Amygdala (tissue), 56 donors: Measurements from ENCODE around the gene ITSN1.

ENCODE experiments used
- DNase-seq, 56 donors: peaks; one replicate each; lab custom pipeline; 2025; lab: John Stamatoyannopoulos, UW

Gene ITSN1

DNA sequence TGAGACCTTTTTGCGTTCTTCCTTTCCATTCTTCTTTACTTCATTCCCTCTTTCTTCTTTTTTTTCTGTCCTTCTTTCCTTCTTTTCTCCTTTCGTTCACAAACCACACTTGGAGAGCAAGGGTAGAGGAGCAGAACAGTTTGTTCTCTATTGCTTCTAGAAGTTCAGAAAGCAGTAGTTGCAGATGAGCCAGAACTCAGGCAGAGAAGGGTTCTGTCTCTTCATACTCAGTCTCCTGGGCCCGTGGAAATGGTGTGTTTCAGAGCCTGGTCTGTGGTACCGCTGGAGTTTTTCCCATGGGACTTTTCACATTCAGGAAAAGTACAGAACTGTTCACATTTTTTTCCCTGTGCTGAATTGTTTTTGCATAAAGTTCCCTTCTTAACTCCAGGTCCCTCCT is 186.3 kb downstream of the ITSN1 start:
- no peak for DNase-seq

DNA sequence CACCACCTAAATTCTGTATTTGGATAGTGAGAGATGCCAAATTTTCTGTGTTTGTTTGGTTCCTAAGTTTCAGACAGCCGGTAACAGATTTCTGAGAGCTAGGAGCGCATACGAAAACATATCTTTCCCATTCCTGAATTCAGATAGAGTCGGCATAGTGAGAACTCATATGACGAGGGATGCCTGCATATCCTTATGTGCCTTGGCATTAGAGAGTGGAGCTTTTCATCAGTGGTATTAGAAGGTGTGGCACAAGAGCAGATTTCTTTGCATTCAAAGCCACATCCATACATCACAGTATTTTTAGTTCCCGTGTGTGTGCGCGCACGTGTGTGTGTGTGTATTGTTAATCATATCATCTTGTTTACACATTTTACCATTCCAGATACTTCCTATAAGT is 187.5 kb downstream of the ITSN1 start:
- DNase-seq = no peak

DNA sequence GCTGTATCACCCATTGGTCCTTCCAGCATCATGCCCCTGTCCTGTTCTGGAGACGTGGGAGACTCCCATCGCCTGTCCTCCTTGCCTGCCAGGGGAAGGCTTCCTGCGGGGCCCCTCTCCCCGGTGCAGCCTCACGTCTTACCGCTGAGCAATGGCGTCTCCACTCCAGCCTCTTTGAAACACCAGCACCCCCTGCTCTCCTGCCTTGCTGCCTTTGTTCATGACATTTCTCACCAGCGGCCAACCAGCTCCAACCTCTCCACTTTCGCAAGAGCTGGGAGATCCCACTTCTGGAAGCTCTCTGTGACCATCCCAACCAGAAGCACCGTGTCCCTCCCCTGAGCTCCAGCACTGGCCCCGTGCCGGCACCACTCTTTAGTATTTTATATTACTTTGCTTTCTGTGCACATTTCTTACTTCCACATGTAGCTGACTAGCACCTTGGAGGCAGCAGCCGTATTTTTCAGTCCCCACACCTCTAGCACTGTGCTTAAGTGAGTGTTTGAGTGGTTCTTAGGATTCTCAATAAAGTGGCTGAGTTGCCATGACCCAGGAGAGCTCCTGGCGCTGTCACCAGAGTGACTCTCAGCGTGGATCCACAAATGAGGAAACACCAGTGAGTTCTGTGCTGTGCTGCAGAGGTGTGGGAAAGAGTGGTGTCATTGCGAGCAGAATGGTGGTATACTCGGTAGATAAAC is 189.8 kb downstream of the ITSN1 start:
- no peak for DNase-seq

DNA sequence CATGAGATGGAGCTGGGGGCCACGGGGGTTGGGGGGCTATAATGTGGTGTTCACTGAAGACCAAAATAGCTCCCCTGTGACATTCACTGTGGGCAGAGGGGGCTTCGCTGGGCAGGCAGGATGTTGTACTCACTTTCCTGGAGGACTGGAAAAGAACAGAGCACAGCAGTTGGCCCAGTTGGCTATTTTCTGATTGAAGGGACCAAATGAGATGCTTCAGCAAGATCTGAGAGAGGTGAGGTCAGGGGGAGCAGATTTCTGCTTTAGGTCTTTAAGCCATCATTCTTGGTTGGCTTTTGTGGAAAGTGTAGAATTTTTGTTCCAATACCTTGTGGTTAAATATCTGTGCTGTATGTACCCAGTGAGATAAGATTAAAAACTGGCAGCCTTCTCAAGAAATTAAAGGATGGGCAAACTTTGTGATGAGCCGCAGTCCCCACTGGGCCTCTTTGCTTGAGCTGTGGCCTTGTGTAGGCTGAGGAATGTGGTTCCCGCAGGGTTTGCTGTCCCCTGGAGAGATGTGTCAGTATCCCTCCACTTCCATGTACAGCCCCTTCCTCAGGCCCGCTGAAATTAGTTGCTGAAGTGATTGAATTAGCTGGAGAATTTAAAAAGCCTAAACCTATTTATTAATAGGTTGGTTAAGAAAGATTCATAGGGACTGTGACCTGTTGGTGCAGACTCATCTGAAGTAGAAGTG is 192.7 kb downstream of the ITSN1 start:
- DNase-seq = no peak

DNA sequence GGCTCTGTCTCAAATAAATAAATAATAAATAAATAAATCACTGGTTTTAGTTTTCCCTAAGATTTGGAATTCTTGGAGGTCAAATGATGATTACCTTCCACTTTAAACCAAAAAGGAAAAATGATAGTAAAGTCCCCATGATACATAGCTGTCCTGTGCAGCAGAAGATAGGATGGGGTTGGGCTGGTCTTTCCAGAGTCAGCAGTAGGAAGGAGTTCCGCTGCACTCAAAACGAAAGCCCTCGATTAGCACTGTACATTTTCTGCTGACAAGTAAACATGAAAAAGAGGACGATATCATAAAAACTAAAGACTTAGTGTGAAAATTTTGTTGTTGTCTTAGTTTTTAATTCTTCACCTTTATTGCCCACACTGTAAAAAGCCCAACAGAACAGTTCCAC is 193.6 kb downstream of the ITSN1 start:
- no peak for DNase-seq

DNA sequence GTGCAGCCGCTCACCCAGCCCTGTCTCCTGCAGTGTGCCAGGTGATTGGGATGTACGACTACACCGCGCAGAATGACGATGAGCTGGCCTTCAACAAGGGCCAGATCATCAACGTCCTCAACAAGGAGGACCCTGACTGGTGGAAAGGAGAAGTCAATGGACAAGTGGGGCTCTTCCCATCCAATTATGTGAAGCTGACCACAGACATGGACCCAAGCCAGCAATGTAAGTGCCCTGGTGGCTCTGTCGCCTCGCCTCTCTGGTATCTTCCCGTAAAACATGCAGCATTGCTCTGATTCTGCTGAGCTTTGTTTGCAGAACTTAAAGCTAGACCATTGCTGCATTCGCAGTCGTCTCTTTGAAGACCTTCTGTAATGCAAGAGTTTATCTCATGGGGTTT is 194.1 kb downstream of the ITSN1 start:
- DNase-seq = no peak

DNA sequence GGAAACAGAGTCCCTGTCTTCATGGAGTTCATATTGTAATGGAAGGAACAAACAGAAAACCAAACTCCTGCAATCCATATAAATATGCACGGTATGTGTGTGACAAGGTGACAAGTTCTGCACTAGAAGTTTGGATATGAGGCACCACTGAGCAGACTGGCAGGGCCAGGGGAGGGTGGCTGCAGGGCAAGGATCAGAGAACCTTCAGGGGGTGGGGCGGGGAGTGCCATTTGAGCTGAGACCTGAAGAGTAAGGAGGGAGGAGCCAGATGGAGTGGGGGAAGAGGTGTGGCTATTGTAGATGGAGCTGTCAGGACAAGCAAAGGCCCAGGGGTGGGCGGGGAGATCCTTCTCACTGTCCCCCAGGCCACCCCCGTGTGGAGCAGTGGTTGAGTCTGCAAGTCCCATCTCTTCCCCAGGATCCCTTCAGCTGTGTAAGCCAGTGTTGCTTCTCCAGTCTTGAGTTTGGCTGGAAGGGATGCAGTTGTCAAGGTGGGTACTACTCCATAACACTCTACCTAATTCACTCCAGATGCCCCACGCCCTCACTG is 196.9 kb downstream of the ITSN1 start:
- DNase-seq = no peak

DNA sequence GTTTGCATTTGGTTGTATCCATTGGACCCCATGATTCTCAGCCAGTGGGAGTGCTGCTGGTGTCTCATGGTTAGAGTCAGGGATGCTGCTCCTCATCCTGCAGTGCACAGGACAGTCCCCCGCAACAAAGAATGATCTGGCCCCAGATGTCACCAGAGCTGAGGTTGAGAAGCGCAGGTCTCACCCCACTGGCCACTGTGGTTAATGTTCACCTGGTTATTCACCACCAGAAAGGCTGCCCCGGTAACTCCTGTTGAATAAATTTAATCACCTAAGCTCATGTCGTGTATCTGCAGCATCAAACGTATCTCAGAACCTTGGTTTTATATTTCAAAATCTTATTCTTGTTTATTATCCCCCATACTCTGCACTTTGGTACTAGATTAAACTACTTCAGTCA is 197.5 kb downstream of the ITSN1 start:
- no peak for DNase-seq

DNA sequence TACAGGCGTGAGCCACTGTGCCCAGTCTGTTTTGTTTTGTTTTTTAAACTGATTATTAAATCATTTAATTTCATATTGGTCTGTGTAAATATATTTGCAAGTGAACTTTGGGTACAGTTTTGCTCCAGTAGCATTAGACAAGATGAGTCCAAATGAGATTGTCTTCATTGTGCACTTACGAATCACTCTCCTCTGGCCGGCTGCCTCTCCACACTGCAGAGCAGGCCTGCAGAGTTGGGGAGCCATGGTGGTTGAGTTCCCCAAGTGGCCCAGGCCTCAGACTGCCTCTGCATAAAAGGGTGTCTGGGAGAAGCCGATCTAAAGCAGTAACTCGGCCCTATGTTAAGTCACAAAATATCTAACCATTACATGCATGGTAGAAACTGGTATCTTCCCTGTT is 198.5 kb downstream of the ITSN1 start:
- DNase-seq = no peak

DNA sequence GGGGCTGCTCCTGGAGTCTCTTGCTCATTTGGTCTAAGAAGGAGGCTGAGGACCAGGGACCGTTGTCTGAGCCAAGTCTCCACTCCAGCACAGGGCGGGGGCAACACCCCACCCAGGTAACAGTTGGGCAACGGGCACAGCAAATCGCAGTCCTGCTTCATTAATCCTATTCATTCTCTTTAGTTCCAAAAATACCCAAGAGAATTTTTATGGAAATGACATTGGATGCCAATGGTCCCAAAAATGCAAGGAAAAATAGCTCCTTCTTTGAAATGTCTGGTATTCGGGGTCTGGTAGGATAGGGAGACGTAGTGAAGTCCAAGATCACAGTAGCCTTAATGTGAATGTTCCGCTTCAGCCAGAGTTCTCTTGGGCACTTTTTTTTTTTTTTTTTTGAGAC is 199.3 kb downstream of the ITSN1 start:
- no peak for DNase-seq

DNA sequence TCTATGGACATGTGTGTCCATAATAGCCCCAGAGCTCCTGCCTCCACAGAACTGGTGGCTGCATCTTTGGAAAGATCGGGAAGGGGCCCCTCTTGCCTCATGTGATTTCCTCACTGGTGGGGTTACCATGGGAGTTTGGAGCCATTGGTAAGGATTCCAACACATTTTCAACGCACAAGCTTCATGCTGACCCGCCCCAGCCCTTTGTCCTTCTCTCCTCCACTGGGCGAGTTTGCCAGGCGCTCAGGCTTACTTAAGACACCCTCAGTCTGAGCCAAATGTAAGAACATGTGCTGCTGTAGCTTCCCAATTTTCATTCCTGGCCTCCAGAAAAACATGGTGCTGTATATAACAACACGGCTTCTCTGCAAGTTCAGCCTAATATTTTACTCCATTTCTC is 200.9 kb downstream of the ITSN1 start:
- peak in 3 of 56 donors; percentile 4 to 28 (median 17) for DNase-seq

DNA sequence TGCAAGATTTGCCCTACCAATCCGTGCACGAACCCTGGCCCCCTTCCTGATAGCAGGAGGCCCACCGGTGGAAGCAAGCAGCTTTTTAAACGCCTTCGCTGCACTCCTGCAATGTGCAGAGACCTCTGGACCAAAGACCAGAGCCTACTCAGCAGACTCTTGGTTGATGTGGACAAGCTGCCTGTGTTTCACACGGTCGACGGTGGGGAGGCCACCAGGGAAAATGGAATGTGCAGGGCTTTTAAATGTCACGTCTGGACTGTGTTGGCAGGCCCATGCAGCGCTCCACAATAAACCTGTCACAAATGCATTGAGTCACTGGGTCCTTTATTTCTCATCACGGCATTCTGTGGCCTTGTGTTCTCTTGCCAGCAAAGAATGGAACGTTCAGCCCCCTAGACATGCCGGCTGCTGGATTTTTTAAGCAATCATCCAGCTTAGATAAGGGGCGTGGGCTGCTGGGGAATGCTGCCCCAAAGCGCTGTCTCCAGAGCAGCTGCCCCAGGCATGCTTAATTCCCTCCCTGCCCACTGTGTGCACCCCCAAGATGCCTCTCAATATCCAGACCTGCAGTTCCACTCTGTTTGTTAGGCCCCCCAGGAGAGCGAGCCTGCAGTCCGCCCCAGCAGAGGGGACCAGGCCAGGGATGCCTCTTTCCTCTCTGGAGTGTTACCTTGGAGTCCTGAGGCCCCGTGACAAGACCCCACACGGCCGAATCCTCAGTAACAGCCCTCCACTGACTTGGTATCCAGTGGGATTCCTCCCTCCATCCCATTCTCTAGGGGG is 202.0 kb downstream of the ITSN1 start:
- peak in 5 of 56 donors; percentile 5 to 30 (median 16) for DNase-seq

DNA sequence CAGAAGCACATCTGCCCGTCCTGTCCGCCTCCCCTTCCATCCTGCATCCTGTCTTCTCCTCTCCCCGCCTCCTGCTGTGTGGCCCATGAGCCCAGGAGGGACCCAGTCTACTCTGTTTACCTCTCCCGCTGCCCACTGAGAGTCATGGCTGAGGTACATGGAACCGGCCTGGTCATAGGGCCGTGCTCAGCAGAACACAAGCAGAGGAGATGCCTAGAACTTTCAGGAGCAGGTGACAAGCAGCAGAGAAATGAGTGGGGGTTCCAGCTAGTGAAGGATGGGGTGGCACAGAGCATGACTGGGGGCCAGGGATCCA is 202.5 kb downstream of the ITSN1 start:
- DNase-seq = no peak

DNA sequence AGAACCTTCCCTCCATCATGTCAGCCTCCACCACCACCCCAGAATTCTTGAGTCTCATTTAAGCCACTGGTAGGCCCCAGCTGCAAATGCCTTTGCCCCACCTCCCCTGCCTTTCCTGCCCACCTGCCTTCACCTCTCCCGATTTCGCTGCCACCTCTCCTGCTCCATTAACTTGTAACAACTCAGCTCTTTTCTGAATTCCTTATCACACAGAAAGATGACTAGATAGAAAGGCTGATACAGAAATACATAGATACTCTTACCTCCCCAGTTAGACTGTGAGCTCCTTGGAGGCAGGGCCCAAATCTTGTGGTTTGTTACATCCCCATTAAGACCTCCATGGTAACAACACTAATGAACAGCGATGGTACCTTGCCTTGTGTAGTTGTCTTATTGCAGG is 203.8 kb downstream of the ITSN1 start:
- no peak for DNase-seq

DNA sequence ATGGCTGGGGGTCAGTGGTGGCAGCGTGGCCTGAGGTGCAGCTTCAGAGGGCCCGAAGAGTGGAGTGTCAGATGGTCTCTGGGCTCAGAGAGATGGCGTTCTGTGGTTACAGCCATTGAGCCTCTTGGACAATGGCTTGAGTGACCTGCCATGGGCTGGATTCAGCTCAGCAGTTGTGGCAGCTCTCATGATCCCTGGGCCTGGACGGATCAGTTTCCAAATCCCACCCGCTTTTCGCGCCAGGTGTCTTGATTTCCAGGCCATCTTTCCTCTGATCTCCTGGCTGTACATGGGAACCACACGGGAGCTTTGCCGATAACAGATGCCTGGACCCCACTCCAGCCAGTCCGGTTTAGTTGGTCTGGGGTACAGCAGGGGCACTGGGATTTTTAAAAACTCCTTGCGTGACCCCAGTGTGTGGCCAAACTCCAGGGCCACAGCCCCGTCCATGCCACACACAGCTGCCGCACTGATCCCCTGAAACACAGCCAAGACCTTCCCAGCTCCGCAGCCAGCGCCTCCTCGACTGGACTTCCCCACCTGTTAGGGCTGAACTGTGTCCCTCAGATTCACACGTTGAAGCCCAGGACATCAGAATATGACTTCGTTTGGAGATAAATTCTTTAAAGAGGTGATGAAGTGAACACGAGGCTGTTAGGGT is 205.4 kb downstream of the ITSN1 start:
- no peak for DNase-seq

DNA sequence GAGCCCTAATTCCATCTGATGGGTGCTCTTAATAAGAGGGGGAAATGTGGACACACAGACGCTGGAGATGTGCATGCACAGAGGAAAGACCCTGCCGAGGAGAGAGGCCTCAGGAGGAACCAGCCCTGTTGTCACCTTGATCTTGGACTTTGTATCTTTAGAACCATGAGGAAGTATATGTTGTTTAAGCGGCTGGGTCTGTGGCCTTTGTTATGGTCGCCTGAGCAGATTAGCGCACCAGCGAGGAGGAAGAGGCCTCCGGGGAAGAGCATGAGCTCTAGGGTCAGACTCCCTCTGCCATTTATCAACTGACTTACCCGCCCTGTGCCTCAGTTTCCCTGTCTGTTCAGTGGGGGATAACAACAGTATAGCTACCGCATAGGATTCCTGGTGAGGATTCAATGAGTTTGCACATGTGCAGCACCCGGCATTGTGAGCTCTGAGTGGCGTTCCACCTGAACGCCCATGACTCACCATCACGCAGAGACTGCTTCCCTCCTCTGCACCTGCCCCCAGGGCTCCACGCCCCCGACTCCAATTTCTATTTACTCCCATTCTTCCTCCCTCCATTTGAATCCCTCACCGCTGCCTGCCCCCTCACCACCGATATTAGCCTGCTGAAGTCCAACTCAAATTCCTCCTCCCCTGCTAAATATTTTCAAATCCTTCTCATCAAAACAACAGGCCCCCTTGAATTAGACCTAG is 206.1 kb downstream of the ITSN1 start:
- DNase-seq = no peak

DNA sequence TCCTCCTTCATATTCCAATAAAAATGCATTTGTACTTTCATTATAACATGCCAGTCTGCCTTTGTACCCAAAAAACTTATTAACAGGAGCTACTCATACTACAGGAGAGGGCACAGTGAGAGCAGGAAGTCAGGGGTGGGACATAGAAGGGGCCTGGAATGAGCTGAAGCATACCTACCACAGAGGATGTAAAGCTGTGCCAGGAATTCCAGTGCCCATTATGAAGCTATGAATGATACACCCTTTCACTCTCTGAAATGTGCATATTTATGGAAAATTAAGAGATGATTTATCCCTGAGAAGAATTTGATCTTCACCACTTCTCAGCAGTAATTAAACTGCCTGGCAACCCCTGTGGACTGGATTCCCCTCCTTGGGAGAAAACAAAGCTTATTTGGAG is 207.5 kb downstream of the ITSN1 start:
- no peak for DNase-seq

DNA sequence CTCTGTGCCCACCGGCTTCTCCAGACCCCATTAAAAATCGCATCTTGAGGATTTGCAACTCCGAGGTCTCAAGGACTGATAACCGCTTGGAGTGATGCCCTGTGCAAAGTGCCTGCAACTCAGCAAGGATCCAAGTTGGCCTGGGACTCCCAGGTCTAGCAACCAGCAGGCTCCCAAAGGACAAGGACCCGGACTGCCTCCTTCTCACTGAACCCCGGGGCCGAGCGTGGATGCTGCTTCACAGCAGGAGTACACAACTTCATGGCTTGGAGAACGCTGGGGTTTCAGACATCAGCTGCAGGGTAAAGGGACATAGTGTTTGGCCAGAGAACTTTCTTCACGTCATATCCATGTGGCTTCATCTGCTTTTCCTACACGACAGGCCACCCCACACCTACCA is 208.1 kb downstream of the ITSN1 start:
- DNase-seq = no peak

DNA sequence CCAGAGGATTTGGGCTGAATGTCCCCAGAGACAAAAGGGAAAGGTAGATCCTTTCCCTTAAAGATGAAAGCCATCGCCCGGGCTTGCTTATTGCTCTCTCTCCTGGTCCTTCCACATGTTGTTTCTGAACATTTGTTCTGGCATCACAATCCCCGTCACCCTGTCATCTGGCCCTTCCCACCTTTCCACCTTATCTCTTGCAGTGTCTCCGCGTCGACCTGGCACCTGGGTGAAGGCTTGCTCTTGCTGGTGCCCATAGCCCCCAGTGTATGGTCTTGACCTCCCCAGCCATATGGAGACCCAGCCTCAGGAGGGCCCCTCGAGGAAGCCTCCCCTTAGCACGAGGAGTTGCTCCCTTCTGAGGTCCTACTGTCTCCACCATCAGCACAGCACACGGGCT is 208.7 kb downstream of the ITSN1 start:
- DNase-seq = no peak

DNA sequence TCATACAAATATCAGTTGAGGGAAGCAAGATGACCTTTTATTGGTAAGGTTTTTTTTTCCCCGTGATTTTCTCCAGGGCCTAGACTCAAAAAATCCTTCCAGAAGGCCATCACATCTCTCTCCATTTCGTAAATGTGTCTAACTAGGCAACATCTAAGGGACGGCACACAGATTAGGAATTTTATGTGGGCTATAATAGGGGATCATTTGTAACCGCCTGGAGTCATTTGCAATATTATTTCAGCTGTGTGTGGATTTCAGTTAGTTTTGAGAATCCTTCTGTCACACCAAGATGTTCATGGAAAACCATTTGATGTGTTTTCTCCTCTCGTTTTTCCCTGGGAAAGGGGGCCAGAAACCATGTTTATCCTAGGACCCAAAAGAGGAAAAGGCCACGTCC is 210.2 kb downstream of the ITSN1 start:
- no peak for DNase-seq
